ENCODE results near the gene ZMAT3.
"Not testable (repeated sequence)": the region's sequence is repeated elsewhere in the genome, so short reads cannot be mapped to it uniquely, and the experiment has no call there.

The ZMAT3 gene

DNA sequence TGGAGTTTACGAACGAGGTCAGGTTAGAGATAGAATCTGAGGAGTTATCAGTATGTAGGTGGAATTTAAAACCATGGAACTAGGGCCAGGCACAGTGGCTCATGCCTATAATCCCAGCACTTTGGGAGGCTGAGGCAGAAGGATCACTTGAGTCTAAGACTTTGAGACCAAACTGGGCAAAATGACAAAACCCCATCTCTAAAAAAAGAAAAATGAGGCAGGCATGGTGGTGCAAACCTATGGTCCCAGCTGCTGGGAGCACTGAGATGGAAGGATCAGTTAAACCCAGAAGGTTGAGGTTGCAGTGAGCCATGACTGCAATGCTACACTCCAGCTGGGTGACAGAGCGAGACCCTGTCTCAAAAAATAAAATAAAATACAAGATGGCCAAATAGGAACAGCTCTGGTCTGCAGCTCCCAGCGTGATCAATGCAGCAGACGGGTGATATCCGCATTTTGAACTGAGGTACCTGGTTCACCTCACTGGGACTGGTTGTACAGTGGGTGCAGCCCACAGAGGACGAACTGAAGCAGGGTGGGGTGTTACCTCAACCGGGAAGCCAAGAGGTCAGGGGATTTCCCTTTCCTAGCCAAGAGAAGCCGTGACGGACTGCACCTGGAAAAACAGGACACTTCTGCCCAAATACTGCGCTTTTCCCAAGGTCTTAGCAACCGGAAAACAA, 33.3 kb downstream of the ZMAT3 start:
- no peak overlapping the region for H3K4me3 ChIP-seq (ENCODE audit: low read depth, low read length)
- no peak for DNase-seq (ENCODE audit: low read depth, low spot score)
- ChIA-PET CTCF (interaction anchor here (1.0 to 2.6 kb wide), 6 partner anchors 8 to 283 kb away, joined by 3 to 13 read pairs (median 6); no protein-coding TSS in a partner anchor), POLR2A (interaction anchor here (1.5 kb wide), 1 partner anchor 8 kb away, joined by 7 read pairs; no protein-coding TSS in a partner anchor)
- TF ChIP-seq, protein P1, sequence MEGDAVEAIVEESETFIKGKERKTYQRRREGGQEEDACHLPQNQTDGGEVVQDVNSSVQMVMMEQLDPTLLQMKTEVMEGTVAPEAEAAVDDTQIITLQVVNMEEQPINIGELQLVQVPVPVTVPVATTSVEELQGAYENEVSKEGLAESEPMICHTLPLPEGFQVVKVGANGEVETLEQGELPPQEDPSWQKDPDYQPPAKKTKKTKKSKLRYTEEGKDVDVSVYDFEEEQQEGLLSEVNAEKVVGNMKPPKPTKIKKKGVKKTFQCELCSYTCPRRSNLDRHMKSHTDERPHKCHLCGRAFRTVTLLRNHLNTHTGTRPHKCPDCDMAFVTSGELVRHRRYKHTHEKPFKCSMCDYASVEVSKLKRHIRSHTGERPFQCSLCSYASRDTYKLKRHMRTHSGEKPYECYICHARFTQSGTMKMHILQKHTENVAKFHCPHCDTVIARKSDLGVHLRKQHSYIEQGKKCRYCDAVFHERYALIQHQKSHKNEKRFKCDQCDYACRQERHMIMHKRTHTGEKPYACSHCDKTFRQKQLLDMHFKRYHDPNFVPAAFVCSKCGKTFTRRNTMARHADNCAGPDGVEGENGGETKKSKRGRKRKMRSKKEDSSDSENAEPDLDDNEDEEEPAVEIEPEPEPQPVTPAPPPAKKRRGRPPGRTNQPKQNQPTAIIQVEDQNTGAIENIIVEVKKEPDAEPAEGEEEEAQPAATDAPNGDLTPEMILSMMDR (IDR thresholded peaks at IDR 0.05; ENCODE audit: insufficient read depth, low read length, missing control alignments): no peak

- DNase-seq (ENCODE audit: low read depth, low spot score): peak; percentile 75
Measured at GRCh38 chr3:179037351-179037750, 34.3 kb downstream of the ZMAT3 start.

DNA sequence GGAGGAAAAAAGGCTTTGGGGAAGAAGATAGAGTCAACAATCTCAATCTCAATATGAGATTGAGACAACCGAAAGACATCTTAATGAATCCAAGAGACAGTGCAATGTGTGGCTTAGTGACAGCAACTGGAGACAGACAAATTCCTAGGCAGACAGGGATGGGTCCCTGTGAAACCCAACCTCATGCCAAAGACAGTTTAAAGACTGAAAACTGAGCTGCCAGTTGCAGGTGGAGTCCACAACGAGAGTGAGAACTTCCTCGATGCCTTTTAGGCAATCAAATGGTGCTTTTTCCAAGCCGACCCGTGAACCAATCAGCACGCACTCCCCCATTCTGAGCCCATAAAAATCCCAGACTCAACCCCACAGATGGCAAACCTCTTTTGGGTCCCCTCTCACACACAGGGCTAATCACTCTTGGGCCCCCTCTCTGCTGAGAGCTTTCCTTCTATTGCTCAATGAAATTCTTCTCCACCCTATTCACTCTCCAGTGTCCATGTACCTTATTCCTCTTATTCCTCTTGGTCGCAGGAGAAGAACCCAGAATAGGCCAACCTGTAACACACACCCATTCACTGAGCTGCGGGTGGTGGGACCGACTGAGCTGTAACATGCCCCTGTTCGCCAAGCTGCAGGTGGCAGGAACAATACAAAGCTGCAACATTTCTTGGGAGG, 34.8 kb downstream of the ZMAT3 start:
- DNase-seq (ENCODE audit: low read depth, low spot score): no peak
- no peak overlapping the region for H3K4me3 ChIP-seq (ENCODE audit: low read depth, low read length)
- CTCF ChIA-PET: interaction anchor here (0.6 to 2.6 kb wide), 7 partner anchors 10 to 284 kb away, joined by 3 to 13 read pairs (median 6); no protein-coding TSS in a partner anchor
- TF ChIP-seq, protein P1 (IDR thresholded peaks at IDR 0.05; ENCODE audit: insufficient read depth, low read length, missing control alignments): no peak
- POLR2A ChIA-PET: interaction anchor here (0.9 to 1.5 kb wide), 5 partner anchors 10 to 287 kb away, joined by 3 to 7 read pairs (median 3); partner anchors contain the start of gene ZMAT3

More at GRCh38 chr3:179037351-179037750, 34.3 kb downstream of the ZMAT3 start:
- TF ChIP-seq, protein P1 (IDR thresholded peaks at IDR 0.05; ENCODE audit: insufficient read depth, low read length, missing control alignments): no peak
- ChIA-PET CTCF (interaction anchor here (1.0 to 2.6 kb wide), 7 partner anchors 9 to 284 kb away, joined by 3 to 13 read pairs (median 6); no protein-coding TSS in a partner anchor), POLR2A (interaction anchor here (0.6 to 1.5 kb wide), 4 partner anchors 9 to 286 kb away, joined by 3 to 7 read pairs (median 4); partner anchors contain the start of gene ZMAT3)
- H3K4me3 ChIP-seq (ENCODE audit: low read depth, low read length): no peak overlapping the region

- H3K4me3 ChIP-seq (ENCODE audit: low read depth, low read length): no peak overlapping the region
- CTCF ChIA-PET: interaction anchor here (0.6 to 2.6 kb wide), 6 partner anchors 9 to 285 kb away, joined by 3 to 13 read pairs (median 7); no protein-coding TSS in a partner anchor
- TF ChIP-seq, protein P1 (IDR thresholded peaks at IDR 0.05; ENCODE audit: insufficient read depth, low read length, missing control alignments): no peak
- POLR2A ChIA-PET: interaction anchor here (0.9 to 1.1 kb wide), 3 partner anchors 10 to 287 kb away, joined by 3 read pairs; no protein-coding TSS in a partner anchor
- no peak for DNase-seq (ENCODE audit: low read depth, low spot score)
Measured at GRCh38 chr3:179036226-179036625, 35.4 kb downstream of the ZMAT3 start.

- ChIA-PET POLR2A (no interaction called here), CTCF (no interaction called here)
- DNase-seq (ENCODE audit: low read depth, low spot score): no peak
- TF ChIP-seq, protein P1 (IDR thresholded peaks at IDR 0.05; ENCODE audit: insufficient read depth, low read length, missing control alignments): no peak
- H3K4me3 ChIP-seq (ENCODE audit: low read depth, low read length): no peak overlapping the region
Measured at GRCh38 chr3:179035232-179035631, 36.4 kb downstream of the ZMAT3 start.

- H3K4me3 ChIP-seq (ENCODE audit: low read depth, low read length); DNase-seq (ENCODE audit: low read depth, low spot score); POLR2A ChIA-PET: not testable (repeated sequence)
- CTCF ChIA-PET: interaction anchor here (1.7 kb wide), 1 partner anchor 18 kb away, joined by 6 read pairs; no protein-coding TSS in a partner anchor
Measured at GRCh38 chr3:179033304-179033657, 38.3 kb downstream of the ZMAT3 start.

DNA sequence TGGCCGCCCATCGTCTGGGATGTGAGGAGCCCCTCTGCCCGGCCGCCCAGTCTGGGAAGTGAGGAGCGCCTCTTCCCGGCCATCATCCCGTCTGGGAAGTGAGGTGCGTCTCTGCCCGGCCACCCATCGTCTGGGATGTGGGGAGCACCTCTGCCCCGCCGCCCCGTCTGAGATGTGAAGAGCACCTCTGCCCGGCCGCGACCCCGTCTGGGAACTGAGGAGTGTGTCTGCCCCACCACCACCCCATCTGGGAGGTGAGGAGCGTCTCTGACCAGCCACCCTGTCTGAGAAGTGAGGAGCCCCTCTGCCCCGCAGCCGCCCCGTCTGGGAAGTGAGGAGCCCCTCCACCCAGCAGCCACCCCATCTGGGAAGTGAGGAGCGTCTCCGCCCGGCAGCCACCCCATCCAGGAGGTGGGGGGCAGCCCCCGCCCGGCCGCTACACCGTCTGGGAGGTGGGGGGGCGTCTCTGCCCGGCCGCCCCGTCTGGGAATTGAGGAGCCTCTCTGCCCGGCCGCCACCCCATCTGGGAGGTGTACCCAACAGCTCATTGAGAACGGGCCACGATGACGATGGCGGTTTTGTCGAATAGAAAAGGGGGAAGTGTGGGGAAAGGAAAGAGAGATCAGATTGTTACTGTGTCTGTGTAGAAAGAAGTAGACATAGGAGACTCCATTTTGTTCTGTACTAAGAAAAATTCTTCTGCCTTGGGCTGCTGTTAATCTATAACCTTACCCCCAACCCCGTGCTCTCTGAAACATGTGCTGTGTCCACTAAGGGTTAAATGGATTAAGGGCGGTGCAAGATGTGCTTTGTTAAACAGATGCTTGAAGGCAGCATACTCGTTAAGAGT, 38.9 kb downstream of the ZMAT3 start:
- POLR2A ChIA-PET; CTCF ChIA-PET; DNase-seq (ENCODE audit: low read depth, low spot score); H3K4me3 ChIP-seq (ENCODE audit: low read depth, low read length): not testable (repeated sequence)
